IgD-negative memory B cell (primary cell): Measurements from ENCODE around the gene AKAP10. TPM values are rescaled to one million over a fixed set of nuclear protein-coding genes. Genes with fewer than 3 reads are reported as not detected.
A peak's percentile ranks its signal among the peaks of the same experiment; 100 is the strongest.
"Not testable (repeated sequence)": the region's sequence is repeated elsewhere in the genome, so short reads cannot be mapped to it uniquely, and the experiment has no call there.

Source experiments
- H3K27ac Mint-ChIP-seq, 3 donors: one replicate each; pipeline ENCODE4 v1.8.0; 2020 to 2022; ENCODE audit warnings: mild to moderate bottlenecking in 3 of 3, mixed read lengths in 3 of 3, moderate library complexity in 1 of 3
- H3K27me3 Mint-ChIP-seq: one replicate; pipeline ENCODE4 v1.8.0; 2021; ENCODE audit warnings: mixed read lengths
- H3K36me3 Mint-ChIP-seq: one replicate; pipeline ENCODE4 v1.8.0; 2020; ENCODE audit warnings: mild to moderate bottlenecking, mixed read lengths
- H3K4me1 Mint-ChIP-seq, 3 donors: one replicate each; pipeline ENCODE4 v1.8.0; 2020 to 2022; ENCODE audit warnings: mixed read lengths in 3 of 3, mild to moderate bottlenecking in 1 of 3
- H3K4me3 Mint-ChIP-seq, 4 donors: one replicate each; pipeline ENCODE4 v1.8.0; 2020 to 2022; ENCODE audit warnings: mild to moderate bottlenecking in 4 of 4, mixed read lengths in 4 of 4, moderate library complexity in 3 of 4
- H3K9me3 Mint-ChIP-seq, 3 donors: one replicate each; pipeline ENCODE4 v1.8.0; 2020 to 2021; ENCODE audit warnings: mixed read lengths in 3 of 3, mild to moderate bottlenecking in 1 of 3
- polyA plus RNA-seq: library from polyadenylated mRNA; unstranded; fragments of 300-500 nt; fragmentation: Illumina TruSeq; gene quantifications from one replicate; pipeline ENCODE4 v1.2.3, GENCODE V29; 2021

The AKAP10 gene
- polyA plus RNA-seq, 1 donor from 2014 or later = 26.7 TPM

GRCh38 chr17:19915245-19915978 is 62.2 kb downstream of the AKAP10 start:
- peaks cover 8% of the 10 kb centered on the region for H3K36me3 Mint-ChIP-seq
- H3K4me1 Mint-ChIP-seq = peaks cover 0 to 4% (median 0%) of the 10 kb centered on the region in 3 donors
- H3K27ac Mint-ChIP-seq = peak overlapping the region in 1 of 3 donors; percentile 67
- no peaks in the 10 kb centered on the region for H3K27me3 Mint-ChIP-seq
- no peak overlapping the region for H3K4me3 Mint-ChIP-seq
- no peaks in the 10 kb centered on the region for H3K9me3 Mint-ChIP-seq

GRCh38 chr17:19911033-19911432 is 66.6 kb downstream of the AKAP10 start:
- Mint-ChIP-seq H3K27ac (peak overlapping the region in 2 of 3 donors; percentile 39 to 48), H3K4me1 (peaks cover 0 to 4% (median 0%) of the 10 kb centered on the region in 3 donors), H3K27me3 (no peaks in the 10 kb centered on the region), H3K4me3 (no peak overlapping the region), H3K36me3 (peaks cover 6% of the 10 kb centered on the region), H3K9me3 (no peaks in the 10 kb centered on the region)

GRCh38 chr17:19909139-19909538 is 68.5 kb downstream of the AKAP10 start:
- H3K9me3 Mint-ChIP-seq = no peaks in the 10 kb centered on the region
- H3K36me3 Mint-ChIP-seq = peaks cover 6% of the 10 kb centered on the region
- H3K4me3 Mint-ChIP-seq = no peak overlapping the region

GRCh38 chr17:19905502-19905901 is 72.1 kb downstream of the AKAP10 start:
- no peaks in the 10 kb centered on the region for H3K9me3 Mint-ChIP-seq
- no peaks in the 10 kb centered on the region for H3K27me3 Mint-ChIP-seq
- no peaks in the 10 kb centered on the region for H3K4me1 Mint-ChIP-seq
- no peak overlapping the region for H3K27ac Mint-ChIP-seq
- peaks cover 6% of the 10 kb centered on the region for H3K36me3 Mint-ChIP-seq
- no peak overlapping the region for H3K4me3 Mint-ChIP-seq

More at GRCh38 chr17:19909139-19909538, 68.5 kb downstream of the AKAP10 start:
- no peaks in the 10 kb centered on the region for H3K27me3 Mint-ChIP-seq
- no peak overlapping the region for H3K27ac Mint-ChIP-seq
- H3K4me1 Mint-ChIP-seq = peaks cover 0 to 1% (median 0%) of the 10 kb centered on the region in 3 donors

DNA sequence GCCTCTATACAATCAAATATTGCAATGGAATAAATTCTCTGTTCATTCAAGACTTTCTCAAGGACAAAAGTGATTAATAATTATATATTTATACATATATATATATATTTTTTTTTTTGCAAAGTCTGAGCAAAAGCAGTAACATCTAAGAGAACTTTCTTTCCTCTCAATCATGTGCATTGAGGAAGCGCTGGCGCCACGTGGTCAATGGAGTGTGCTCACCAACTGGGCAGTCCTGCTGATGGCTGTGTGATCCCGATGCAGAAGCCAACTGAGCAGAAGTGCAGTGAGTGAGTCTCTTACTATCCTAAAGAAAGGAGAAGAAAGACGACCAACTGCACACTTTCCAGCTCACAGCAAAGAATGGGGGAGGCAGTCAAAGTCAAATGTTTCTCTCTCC is 72.7 kb downstream of the AKAP10 start:
- Mint-ChIP-seq H3K4me3 (no peak overlapping the region), H3K36me3 (peaks cover 9% of the 10 kb centered on the region), H3K27me3 (no peaks in the 10 kb centered on the region), H3K4me1 (no peaks in the 10 kb centered on the region), H3K9me3 (no peaks in the 10 kb centered on the region), H3K27ac (no peak overlapping the region)

DNA sequence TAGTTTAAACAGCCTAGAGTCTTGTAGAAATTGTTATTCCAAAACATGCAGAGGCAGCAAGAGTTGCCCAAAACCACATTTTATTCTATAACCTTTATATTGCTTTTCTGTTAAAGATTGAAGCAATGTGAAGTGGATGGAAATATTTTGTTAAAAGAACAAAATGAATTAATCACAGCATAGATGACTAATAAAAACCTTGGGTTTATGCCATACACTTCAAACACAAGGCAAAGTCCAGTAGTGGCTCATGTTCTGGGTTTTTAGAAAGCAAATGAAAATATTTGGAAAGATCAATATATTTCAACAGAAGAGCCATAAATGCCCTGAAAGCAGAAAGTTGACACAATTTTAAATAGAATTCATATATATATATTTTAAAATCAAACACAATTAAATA is 73.2 kb downstream of the AKAP10 start:
- H3K4me3 Mint-ChIP-seq = no peak overlapping the region
- no peaks in the 10 kb centered on the region for H3K9me3 Mint-ChIP-seq
- H3K36me3 Mint-ChIP-seq = peaks cover 9% of the 10 kb centered on the region
- no peak overlapping the region for H3K27ac Mint-ChIP-seq
- H3K27me3 Mint-ChIP-seq = no peaks in the 10 kb centered on the region
- H3K4me1 Mint-ChIP-seq = no peaks in the 10 kb centered on the region

- H3K27ac Mint-ChIP-seq = peak overlapping the region in 2 of 3 donors; percentile 68 to 71
- no peak overlapping the region for H3K4me3 Mint-ChIP-seq
- H3K4me1 Mint-ChIP-seq = peaks cover 0 to 2% (median 0%) of the 10 kb centered on the region in 3 donors
- H3K9me3 Mint-ChIP-seq = no peaks in the 10 kb centered on the region
- no peaks in the 10 kb centered on the region for H3K27me3 Mint-ChIP-seq
- H3K36me3 Mint-ChIP-seq = peaks cover 9% of the 10 kb centered on the region
Measured at GRCh38 chr17:19900809-19901208, 76.8 kb downstream of the AKAP10 start.

DNA sequence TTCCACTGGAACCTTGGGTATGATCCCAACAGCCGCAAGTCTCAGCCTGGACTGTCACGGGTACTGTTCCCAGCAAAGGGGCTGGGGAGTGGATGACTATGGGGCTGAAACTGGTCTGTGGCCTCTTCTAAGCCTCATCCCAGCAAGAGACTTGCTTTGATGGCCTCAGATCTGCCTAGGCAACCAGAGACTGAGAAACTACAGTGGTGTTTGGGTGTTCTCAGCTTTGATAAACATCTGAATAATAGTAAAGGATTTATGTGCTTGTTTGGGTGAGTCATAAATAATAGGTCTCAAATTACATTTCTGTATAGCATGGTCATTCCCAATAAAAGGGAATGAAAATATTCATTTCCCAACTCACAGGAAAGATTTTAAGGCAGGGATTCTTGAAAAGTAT is 79.7 kb downstream of the AKAP10 start:
- Mint-ChIP-seq H3K27ac (no peak overlapping the region), H3K4me3 (no peak overlapping the region), H3K36me3 (peaks cover 6% of the 10 kb centered on the region), H3K9me3 (no peaks in the 10 kb centered on the region), H3K27me3 (no peaks in the 10 kb centered on the region), H3K4me1 (peaks cover 0 to 3% (median 0%) of the 10 kb centered on the region in 3 donors)

DNA sequence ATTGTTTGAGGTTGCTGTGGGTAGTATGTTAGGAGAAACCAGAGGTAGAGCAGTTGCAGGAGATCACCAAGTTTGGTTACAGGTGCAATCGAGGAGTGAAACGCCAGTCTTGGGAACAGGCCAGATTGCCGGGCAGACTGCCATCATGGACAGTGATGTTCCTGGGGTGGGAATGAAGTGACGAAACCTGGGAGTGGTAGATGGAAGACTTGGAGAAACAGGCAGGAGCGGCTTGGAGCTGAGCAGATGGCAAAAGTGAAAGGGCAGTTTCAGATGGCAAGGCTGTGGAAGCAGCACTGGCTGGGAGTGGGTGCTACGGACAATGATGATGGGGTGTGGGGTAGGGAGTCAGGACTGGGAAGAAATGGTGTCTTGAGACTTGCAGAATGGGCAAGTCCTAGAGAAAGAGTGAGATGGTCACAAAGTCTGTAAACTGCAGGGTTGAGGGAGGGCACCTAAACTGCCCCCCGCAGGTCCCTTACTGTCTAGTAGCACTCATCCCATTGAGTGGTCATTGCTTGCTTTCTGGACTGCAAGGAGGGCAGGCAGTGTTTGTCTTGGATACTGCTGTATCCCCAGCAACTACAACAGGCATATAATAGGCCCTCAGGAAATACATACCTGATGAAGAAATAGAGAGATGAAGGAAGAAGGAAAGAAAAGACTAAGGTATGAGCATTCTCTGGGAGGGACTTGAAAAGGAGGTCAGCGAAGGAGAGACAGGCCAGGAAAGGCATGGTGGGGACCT is 80.4 kb downstream of the AKAP10 start:
- no peak overlapping the region for H3K27ac Mint-ChIP-seq
- no peak overlapping the region for H3K4me3 Mint-ChIP-seq
- H3K9me3 Mint-ChIP-seq = no peaks in the 10 kb centered on the region
- H3K36me3 Mint-ChIP-seq = peaks cover 6% of the 10 kb centered on the region
- H3K4me1 Mint-ChIP-seq = peaks cover 0 to 3% (median 0%) of the 10 kb centered on the region in 3 donors
- H3K27me3 Mint-ChIP-seq = no peaks in the 10 kb centered on the region

GRCh38 chr17:19896679-19897078 is 80.9 kb downstream of the AKAP10 start:
- peaks cover 0 to 3% (median 0%) of the 10 kb centered on the region in 3 donors for H3K4me1 Mint-ChIP-seq
- no peak overlapping the region for H3K4me3 Mint-ChIP-seq
- no peak overlapping the region for H3K27ac Mint-ChIP-seq
- H3K36me3 Mint-ChIP-seq = peaks cover 6% of the 10 kb centered on the region
- no peaks in the 10 kb centered on the region for H3K9me3 Mint-ChIP-seq
- H3K27me3 Mint-ChIP-seq = no peaks in the 10 kb centered on the region

DNA sequence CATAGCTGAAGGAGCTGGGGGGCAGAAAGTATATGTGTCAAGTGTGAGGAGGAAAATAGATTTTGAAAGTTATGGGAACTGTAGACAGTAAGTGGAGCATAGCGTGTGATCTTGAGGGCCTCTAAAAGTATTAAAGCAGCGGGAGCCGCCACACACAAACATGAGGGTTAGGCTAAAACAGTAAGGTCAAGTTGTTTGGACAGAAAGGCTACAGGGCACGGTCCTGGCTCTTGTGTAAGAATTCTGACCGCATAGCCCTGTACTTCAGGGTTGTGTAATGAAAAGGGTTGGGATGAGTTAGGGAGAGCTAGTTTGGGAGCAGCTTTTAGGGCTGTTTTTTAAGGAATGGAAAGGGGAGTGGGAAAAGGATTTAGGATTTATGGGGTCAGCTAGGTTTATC is 87.1 kb downstream of the AKAP10 start:
- not testable (repeated sequence) for H3K27ac Mint-ChIP-seq, H3K4me1 Mint-ChIP-seq, H3K36me3 Mint-ChIP-seq, H3K4me3 Mint-ChIP-seq, H3K9me3 Mint-ChIP-seq, H3K27me3 Mint-ChIP-seq

GRCh38 chr17:19890001-19890400 is 87.6 kb downstream of the AKAP10 start:
- not testable (repeated sequence) for H3K36me3 Mint-ChIP-seq, H3K9me3 Mint-ChIP-seq, H3K27ac Mint-ChIP-seq, H3K4me3 Mint-ChIP-seq, H3K27me3 Mint-ChIP-seq, H3K4me1 Mint-ChIP-seq

DNA sequence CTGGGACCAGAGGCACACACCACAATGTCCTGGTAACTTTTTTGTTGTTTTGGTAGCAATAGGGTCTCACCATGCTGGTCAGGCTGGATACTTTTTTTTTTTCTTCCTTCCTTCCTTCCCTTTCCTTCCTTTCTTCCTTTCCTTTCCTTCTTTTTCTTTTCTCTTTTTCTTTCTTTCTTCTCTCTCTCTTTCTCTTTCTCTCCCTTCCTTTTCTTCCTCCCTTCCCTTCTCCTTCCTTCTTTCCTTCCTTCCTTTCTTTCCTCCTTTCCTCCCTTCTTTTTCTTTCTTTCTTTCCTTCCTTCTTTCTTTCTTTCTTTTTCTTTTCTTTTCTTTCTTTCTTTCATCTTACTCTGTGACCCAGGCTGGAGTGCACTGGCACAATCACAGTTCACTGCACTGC is 91.5 kb downstream of the AKAP10 start:
- no peaks in the 10 kb centered on the region for H3K27me3 Mint-ChIP-seq
- no peak overlapping the region for H3K27ac Mint-ChIP-seq
- no peaks in the 10 kb centered on the region for H3K9me3 Mint-ChIP-seq
- H3K4me3 Mint-ChIP-seq = no peak overlapping the region
- H3K36me3 Mint-ChIP-seq = no peaks in the 10 kb centered on the region
- H3K4me1 Mint-ChIP-seq = no peaks in the 10 kb centered on the region

DNA sequence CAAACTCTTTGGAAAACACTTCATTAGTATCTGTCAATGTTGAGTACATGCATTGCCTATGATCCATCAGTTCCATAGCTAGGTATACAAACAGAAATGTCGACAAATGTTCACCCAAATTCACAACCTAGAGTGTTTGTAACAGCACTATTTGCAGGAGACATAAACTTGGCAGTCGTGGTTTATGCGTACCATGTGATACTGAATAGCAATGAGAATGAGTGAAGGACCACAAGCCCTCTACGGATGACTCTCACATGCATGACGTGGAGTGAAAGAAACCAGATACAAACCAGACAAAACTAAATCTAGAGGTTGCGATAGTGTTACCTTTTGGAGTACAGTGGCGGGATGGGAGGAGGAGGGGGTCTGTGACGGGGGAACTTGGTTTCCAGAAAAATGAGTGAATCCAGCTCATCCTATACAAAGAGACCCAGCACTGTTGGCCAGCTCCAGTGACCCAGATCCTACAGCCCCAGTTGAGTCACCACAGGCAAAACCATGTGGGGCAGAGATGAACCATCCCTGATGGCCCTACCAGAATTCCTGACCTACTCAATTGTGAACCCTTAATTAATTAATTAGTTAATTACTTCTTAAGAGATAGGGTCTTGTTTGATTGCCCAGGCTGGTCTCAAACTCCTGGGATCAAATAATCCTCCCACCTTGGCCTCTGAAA is 94.0 kb downstream of the AKAP10 start:
- H3K9me3 Mint-ChIP-seq = no peaks in the 10 kb centered on the region
- H3K27ac Mint-ChIP-seq = no peak overlapping the region
- peaks cover 3% of the 10 kb centered on the region for H3K27me3 Mint-ChIP-seq
- H3K36me3 Mint-ChIP-seq = no peaks in the 10 kb centered on the region
- H3K4me3 Mint-ChIP-seq = no peak overlapping the region
- H3K4me1 Mint-ChIP-seq = no peaks in the 10 kb centered on the region

DNA sequence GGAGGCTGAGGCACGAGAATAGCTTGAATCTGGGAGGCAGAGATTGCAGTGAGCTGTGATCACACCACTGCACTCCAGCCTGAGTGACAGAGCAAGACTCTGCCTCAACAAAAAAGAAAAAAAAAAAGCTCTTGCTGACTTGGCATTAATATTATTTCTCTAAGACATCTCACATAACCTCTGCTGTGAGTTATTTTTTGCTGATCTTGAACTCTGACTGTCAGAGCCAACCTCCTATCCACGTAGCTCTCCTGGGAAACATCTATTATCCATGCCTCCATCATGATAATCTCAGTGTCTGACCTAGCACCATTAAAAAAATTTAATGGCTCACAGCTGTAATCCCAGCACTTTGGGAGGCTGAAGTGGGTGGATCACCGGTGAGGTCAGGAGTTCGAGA is 97.2 kb downstream of the AKAP10 start:
- no peak overlapping the region for H3K4me3 Mint-ChIP-seq
- no peaks in the 10 kb centered on the region for H3K36me3 Mint-ChIP-seq
- peak overlapping the region in 1 of 3 donors; percentile 16 for H3K27ac Mint-ChIP-seq
- no peaks in the 10 kb centered on the region for H3K9me3 Mint-ChIP-seq
- H3K4me1 Mint-ChIP-seq = peaks cover 0 to 7% (median 6%) of the 10 kb centered on the region in 3 donors
- peaks cover 15% of the 10 kb centered on the region for H3K27me3 Mint-ChIP-seq
